H9 (cell line): ENCODE results near the gene F11. TPM values are rescaled to one million over a fixed set of nuclear protein-coding genes. Genes with fewer than 3 reads are reported as not detected.

Experiments used
- DNase-seq: peaks from one replicate; pipeline ENCODE4 v3.0.0-alpha.2; 2017
- H2AFZ ChIP-seq: one replicate; pipeline ENCODE4 v1.6.1; 2013; ENCODE audit warnings: mild to moderate bottlenecking, low read length, control low read depth, moderate library complexity
- H2AK5ac ChIP-seq: 2 replicates; pipeline ENCODE4 v1.6.1; 2013; ENCODE audit warnings: low read length, control low read depth, mixed read lengths; ENCODE audit not compliant: insufficient read length
- H2BK120ac ChIP-seq: one replicate; pipeline ENCODE4 v1.6.1; 2013; ENCODE audit warnings: low read depth, mild to moderate bottlenecking, low read length, control low read depth, inconsistent platforms; ENCODE audit not compliant: poor library complexity, severe bottlenecking
- H2BK12ac ChIP-seq: 2 replicates; pipeline ENCODE4 v1.6.1; 2013; ENCODE audit warnings: low read length, control low read depth, mixed read lengths, low read depth; ENCODE audit not compliant: insufficient read length
- H2BK15ac ChIP-seq: 2 replicates; pipeline ENCODE4 v1.6.1; 2013; ENCODE audit warnings: low read depth, low read length, control low read depth
- H2BK20ac ChIP-seq: one replicate; pipeline ENCODE4 v1.6.1; 2013; ENCODE audit warnings: low read depth, mild to moderate bottlenecking, low read length, control low read depth, inconsistent platforms; ENCODE audit not compliant: poor library complexity, severe bottlenecking
- H2BK5ac ChIP-seq: 2 replicates; pipeline ENCODE4 v1.6.1; 2013; ENCODE audit warnings: low read length, control low read depth, mixed read lengths; ENCODE audit not compliant: insufficient read length
- H3K14ac ChIP-seq: 2 replicates; pipeline ENCODE4 v1.6.1; 2013; ENCODE audit warnings: low read length, control low read depth; ENCODE audit not compliant: insufficient read depth
- H3K18ac ChIP-seq: 2 replicates; pipeline ENCODE4 v1.6.1; 2013; ENCODE audit warnings: low read depth, mild to moderate bottlenecking, mixed read lengths, low read length, control low read depth; ENCODE audit not compliant: insufficient read length
- H3K23ac ChIP-seq: 2 replicates; pipeline ENCODE4 v1.6.1; 2013; ENCODE audit warnings: low read length, control low read depth, mixed read lengths, low read depth; ENCODE audit not compliant: insufficient read length
- H3K23me2 ChIP-seq: 2 replicates; pipeline ENCODE4 v1.6.1; 2013; ENCODE audit warnings: low read depth, mild to moderate bottlenecking, mixed read lengths, low read length, control low read depth; ENCODE audit not compliant: insufficient read length, poor library complexity, severe bottlenecking
- H3K27ac ChIP-seq: 2 replicates; pipeline ENCODE4 v1.5.1; 2013; ENCODE audit warnings: low read length, control low read depth, mixed read lengths, low read depth; ENCODE audit not compliant: insufficient read length
- H3K27me3 ChIP-seq: 2 replicates; pipeline ENCODE4 v1.6.1; 2013; ENCODE audit warnings: low read length, control low read depth, inconsistent platforms; ENCODE audit not compliant: insufficient read depth
- H3K4ac ChIP-seq: 2 replicates; pipeline ENCODE4 v1.6.1; 2013; ENCODE audit warnings: low read depth, mild to moderate bottlenecking, control low read depth, inconsistent platforms, low read length, moderate library complexity
- H3K4me1 ChIP-seq: 2 replicates; pipeline ENCODE4 v1.6.1; 2013; ENCODE audit warnings: low read length, control low read depth, inconsistent platforms; ENCODE audit not compliant: insufficient read depth
- H3K4me2 ChIP-seq: 2 replicates; pipeline ENCODE4 v1.6.1; 2013; ENCODE audit warnings: low read length, control low read depth, mixed read lengths; ENCODE audit not compliant: insufficient read length, insufficient read depth
- H3K56ac ChIP-seq: 2 replicates; pipeline ENCODE4 v1.6.1; 2013; ENCODE audit warnings: low read depth, mild to moderate bottlenecking, mixed read lengths, low read length, control low read depth; ENCODE audit not compliant: insufficient read length
- H3K79me1 ChIP-seq: 2 replicates; pipeline ENCODE4 v1.6.1; 2013; ENCODE audit warnings: low read depth, mild to moderate bottlenecking, moderate library complexity, low read length, control low read depth, inconsistent platforms; ENCODE audit not compliant: insufficient read depth, poor library complexity, severe bottlenecking
- H3K79me2 ChIP-seq: 2 replicates; pipeline ENCODE4 v1.6.1; 2013; ENCODE audit warnings: low read length, control low read depth, inconsistent platforms; ENCODE audit not compliant: insufficient read depth
- H3K9ac ChIP-seq: 2 replicates; pipeline ENCODE4 v1.6.1; 2013; ENCODE audit warnings: low read length, control low read depth, mixed read lengths; ENCODE audit not compliant: insufficient read length; ENCODE audit errors: extremely low read depth
- H3K9me3 ChIP-seq: one replicate; pipeline ENCODE4 v1.6.1; 2013; ENCODE audit warnings: low read depth, low read length, inconsistent platforms; ENCODE audit not compliant: control insufficient read depth
- H3T11ph ChIP-seq: one replicate; pipeline ENCODE4 v1.6.1; 2013; ENCODE audit warnings: mild to moderate bottlenecking, low read length, control low read depth, inconsistent platforms
- H4K20me1 ChIP-seq: one replicate; pipeline ENCODE4 v1.6.1; 2013; ENCODE audit not compliant: control insufficient read depth, insufficient read length, insufficient read depth
- H4K5ac ChIP-seq: 2 replicates; pipeline ENCODE4 v1.6.1; 2013; ENCODE audit warnings: low read depth, mild to moderate bottlenecking, mixed read lengths, low read length, control low read depth; ENCODE audit not compliant: insufficient read length
- H4K8ac ChIP-seq: replicated peaks from 2 replicates; pipeline ENCODE4 v1.6.1; 2013; ENCODE audit warnings: low read length, control low read depth, mixed read lengths, low read depth; ENCODE audit not compliant: insufficient read length
- H4K91ac ChIP-seq: 2 replicates; pipeline ENCODE4 v1.6.1; 2013; ENCODE audit warnings: low read depth, mild to moderate bottlenecking, moderate library complexity, mixed read lengths, low read length, control low read depth; ENCODE audit not compliant: insufficient read length
- H3K27ac Mint-ChIP-seq, 3 experiments: 2 replicates in 2 of 3; 3 replicates in 1 of 3; pipeline ENCODE4 v1.8.0; 2020 to 2021; ENCODE audit warnings: mixed read lengths in 3 of 3, mild to moderate bottlenecking in 1 of 3, moderate library complexity in 1 of 3
- H3K27me3 Mint-ChIP-seq: 2 replicates; pipeline ENCODE4 v1.8.0; 2021; ENCODE audit warnings: low read depth, mild to moderate bottlenecking, moderate library complexity, mixed read lengths
- H3K36me3 Mint-ChIP-seq, 3 experiments: 2 replicates in 2 of 3; 3 replicates in 1 of 3; pipeline ENCODE4 v1.8.0; 2020 to 2021; ENCODE audit warnings: low read depth in 3 of 3, mixed read lengths in 3 of 3; ENCODE audit not compliant: insufficient read depth in 1 of 3
- H3K4me1 Mint-ChIP-seq, 2 experiments: 2 replicates each; pipeline ENCODE4 v1.8.0; 2020; ENCODE audit warnings: mixed read lengths in 2 of 2
- H3K4me3 Mint-ChIP-seq, 2 experiments: 2 replicates in 1 of 2; 3 replicates in 1 of 2; pipeline ENCODE4 v1.8.0; 2020 to 2021; ENCODE audit warnings: mild to moderate bottlenecking in 2 of 2, mixed read lengths in 2 of 2, moderate library complexity in 1 of 2
- H3K9me3 Mint-ChIP-seq, 2 experiments: 2 replicates in 1 of 2; 3 replicates in 1 of 2; pipeline ENCODE4 v1.8.0; 2020; ENCODE audit warnings: mild to moderate bottlenecking in 2 of 2, mixed read lengths in 2 of 2, moderate library complexity in 1 of 2
- WGBS: extraction: QIAGEN DNeasy Blood & Tissue Kit; methylation state at CpG from one replicate; pipeline ENCODE4 v1.1.7; 2013; ENCODE audit warnings: missing lambda C conversion rate, low lambda C conversion rate, mixed read lengths; ENCODE audit not compliant: insufficient read length; ENCODE audit errors: extremely low coverage; 5-methylcytosine and 5-hydroxymethylcytosine counted together
- total RNA-seq: library from RNA; stranded (reverse); gene quantifications from 2 replicates; pipeline ENCODE4 v1.2.1, GENCODE V29; 2021
- TF ChIP-seq, protein P1 (sequence below): fragments of 200-600 bp; sonication (generic); conservative IDR thresholded peaks from 3 replicates; pipeline ENCODE4 v1.8.0; 2021; ENCODE audit warnings: antibody characterized with exemption, mild to moderate bottlenecking

The F11 gene
- total RNA-seq, 1 experiment from 2014 or later: 0.50 TPM

DNA sequence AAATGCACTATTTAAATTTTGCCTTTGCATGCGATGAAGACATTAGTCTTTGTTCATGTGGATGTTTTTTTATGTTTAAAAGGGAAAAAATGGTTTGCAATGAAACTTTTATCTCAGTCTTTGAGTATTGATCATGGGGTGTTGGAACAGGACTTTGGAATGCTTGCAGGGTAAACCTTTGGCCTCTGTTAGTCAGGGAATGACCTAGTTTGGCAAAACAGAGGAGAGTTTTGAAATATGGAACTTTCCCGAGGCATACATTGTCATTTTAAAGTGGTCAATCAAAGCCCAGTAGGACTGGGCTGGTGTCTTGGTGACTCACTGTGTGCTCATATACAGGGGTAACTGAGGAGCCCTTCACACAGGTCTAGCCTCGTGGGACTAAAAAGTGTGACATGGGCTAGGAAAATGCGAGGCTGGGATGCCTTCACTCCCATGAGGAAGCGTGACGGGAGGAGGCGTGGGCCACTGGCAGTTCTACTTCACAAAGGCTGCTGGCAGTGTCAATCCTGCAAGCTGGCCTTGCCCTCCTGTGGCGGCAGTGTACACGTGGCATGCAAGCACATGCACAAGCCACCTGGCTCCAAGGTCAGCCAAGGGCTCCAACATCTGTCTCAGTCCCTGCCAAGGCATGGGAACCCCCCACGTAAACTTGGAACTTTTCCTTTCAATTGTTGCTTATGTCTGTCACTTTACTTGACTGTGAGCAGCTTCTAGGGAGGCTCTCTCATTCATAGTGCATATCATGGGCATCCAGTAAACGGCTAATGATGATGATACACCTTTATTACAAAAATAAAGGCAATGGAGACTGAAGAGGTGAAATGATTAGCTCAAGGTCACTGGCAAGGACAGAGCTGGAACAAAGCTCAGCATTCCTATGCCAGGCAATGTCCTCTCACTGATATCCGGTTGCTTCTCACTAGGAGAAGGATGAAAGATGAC is 5.2 kb upstream of the F11 start:
- H3K36me3 Mint-ChIP-seq: peaks cover 20 to 33% (median 31%) of the 10 kb centered on the region in 3 experiments
- Histone ChIP-seq H4K5ac (no peak overlapping the region), H3K4me1 (peaks cover 12% of the 10 kb centered on the region; the same call in 1 of the 2 replicates), H3K56ac (no peak overlapping the region), H3K27me3 (no peaks in the 10 kb centered on the region), H2BK12ac (peak overlapping the region; percentile 80), H3K79me1 (no peaks in the 10 kb centered on the region), H2BK120ac (no peak overlapping the region), H4K8ac (no peak overlapping the region), H3K18ac (peak overlapping the region; percentile 56), H4K91ac (no peak overlapping the region), H3K14ac (peak overlapping the region; percentile 31; the same call in 1 of the 2 replicates), H3K9ac (no peak overlapping the region), H2AK5ac (no peak overlapping the region), H3K27ac (no peak overlapping the region), H3K23ac (no peak overlapping the region), H3K23me2 (no peaks in the 10 kb centered on the region), H2BK5ac (no peak overlapping the region), H2AFZ (no peak overlapping the region), H3K4me2 (no peak overlapping the region), H2BK20ac (no peak overlapping the region), H3K79me2 (no peaks in the 10 kb centered on the region), H3T11ph (no peak overlapping the region), H2BK15ac (no peak overlapping the region), H3K4ac (no peak overlapping the region), H3K9me3 (no peaks in the 10 kb centered on the region), H4K20me1 (no peaks in the 10 kb centered on the region)
- no peak for DNase-seq
- peaks cover 7 to 11% of the 10 kb centered on the region in 2 experiments; a peak in 3 of 5 replicates for H3K9me3 Mint-ChIP-seq
- TF ChIP-seq, protein P1, sequence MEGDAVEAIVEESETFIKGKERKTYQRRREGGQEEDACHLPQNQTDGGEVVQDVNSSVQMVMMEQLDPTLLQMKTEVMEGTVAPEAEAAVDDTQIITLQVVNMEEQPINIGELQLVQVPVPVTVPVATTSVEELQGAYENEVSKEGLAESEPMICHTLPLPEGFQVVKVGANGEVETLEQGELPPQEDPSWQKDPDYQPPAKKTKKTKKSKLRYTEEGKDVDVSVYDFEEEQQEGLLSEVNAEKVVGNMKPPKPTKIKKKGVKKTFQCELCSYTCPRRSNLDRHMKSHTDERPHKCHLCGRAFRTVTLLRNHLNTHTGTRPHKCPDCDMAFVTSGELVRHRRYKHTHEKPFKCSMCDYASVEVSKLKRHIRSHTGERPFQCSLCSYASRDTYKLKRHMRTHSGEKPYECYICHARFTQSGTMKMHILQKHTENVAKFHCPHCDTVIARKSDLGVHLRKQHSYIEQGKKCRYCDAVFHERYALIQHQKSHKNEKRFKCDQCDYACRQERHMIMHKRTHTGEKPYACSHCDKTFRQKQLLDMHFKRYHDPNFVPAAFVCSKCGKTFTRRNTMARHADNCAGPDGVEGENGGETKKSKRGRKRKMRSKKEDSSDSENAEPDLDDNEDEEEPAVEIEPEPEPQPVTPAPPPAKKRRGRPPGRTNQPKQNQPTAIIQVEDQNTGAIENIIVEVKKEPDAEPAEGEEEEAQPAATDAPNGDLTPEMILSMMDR: no peak
- peak overlapping the region in 2 of 3 experiments; percentile 44 to 54; a peak in 4 of 7 replicates for H3K27ac Mint-ChIP-seq
- no peak overlapping the region for H3K4me3 Mint-ChIP-seq
- WGBS: no CpG with 5 or more reads among the region's 12 CpGs
- peaks cover 23 to 37% of the 10 kb centered on the region in 2 experiments for H3K4me1 Mint-ChIP-seq
- H3K27me3 Mint-ChIP-seq: no peaks in the 10 kb centered on the region
